Upper lobe of left lung (tissue), 4 donors: ENCODE data around the gene KIF23.

ENCODE experiments used
- POLR2A ChIP-seq, 4 donors: fragments of 450-650 bp; IDR thresholded peaks; one replicate each; pipeline ENCODE4 v1.5.1; 2016 to 2017; ENCODE audit warnings: antibody characterized with exemption in 4 of 4, mild to moderate bottlenecking in 2 of 4
- TF ChIP-seq, protein P1 (sequence below), 6 experiments: fragments of 450-650 bp in 4 of 6; fragments of 200-600 bp in 2 of 6; sonication (generic) in 2 of 6; IDR thresholded peaks; one replicate each; pipeline ENCODE4 v1.5.1; 2016 to 2019; ENCODE audit warnings: antibody characterized with exemption in 6 of 6

DNA sequence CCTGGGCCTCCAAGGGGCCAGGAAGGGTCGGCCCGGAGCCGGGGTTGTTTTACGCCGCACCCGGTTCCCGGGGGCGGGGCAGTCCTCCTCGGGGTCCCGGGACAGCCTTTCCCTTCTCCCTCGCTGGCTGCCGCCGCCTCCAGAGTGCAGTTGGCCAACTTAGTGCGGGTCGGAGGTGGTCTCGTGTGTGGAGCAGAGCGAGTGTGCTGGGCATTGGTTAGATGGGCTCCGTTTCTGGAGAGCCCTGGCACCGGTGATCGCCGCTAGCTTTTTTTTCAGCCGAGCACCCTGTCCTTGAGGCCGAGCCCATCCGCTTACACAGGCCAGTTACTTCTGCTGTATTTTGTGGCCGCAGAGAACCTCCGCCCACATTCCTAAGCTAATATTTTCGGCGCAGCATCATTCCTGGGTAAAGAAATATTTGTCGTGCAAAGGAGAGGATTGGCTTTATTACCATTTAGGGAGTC, 585 bp downstream of the KIF23 start:
- TF ChIP-seq, protein P1, sequence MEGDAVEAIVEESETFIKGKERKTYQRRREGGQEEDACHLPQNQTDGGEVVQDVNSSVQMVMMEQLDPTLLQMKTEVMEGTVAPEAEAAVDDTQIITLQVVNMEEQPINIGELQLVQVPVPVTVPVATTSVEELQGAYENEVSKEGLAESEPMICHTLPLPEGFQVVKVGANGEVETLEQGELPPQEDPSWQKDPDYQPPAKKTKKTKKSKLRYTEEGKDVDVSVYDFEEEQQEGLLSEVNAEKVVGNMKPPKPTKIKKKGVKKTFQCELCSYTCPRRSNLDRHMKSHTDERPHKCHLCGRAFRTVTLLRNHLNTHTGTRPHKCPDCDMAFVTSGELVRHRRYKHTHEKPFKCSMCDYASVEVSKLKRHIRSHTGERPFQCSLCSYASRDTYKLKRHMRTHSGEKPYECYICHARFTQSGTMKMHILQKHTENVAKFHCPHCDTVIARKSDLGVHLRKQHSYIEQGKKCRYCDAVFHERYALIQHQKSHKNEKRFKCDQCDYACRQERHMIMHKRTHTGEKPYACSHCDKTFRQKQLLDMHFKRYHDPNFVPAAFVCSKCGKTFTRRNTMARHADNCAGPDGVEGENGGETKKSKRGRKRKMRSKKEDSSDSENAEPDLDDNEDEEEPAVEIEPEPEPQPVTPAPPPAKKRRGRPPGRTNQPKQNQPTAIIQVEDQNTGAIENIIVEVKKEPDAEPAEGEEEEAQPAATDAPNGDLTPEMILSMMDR (IDR thresholded peaks at IDR 0.05): no peak
- no peak for TF ChIP-seq POLR2A (IDR thresholded peaks at IDR 0.05)
